Psoas muscle (tissue), 8 donors: Measurements from ENCODE around the gene ARHGAP40. TPM values are rescaled to one million over a fixed set of nuclear protein-coding genes. Genes with fewer than 3 reads are reported as not detected.

Experiments used
- ATAC-seq, 4 donors: fragments of 200-7000 bp; cut with Tn5 transposase; one replicate each; pipeline ENCODE4 v1.9.1; 2020; ENCODE audit warnings: moderate library complexity in 3 of 4, mild to moderate bottlenecking in 2 of 4
- DNase-seq, 2 donors: peaks; one replicate each; pipeline ENCODE4 v3.0.0-alpha.2; 2020
- H3K27ac ChIP-seq: fragments of 200-600 bp; one replicate; pipeline ENCODE4 v1.8.0; 2022
- H3K27me3 ChIP-seq, 3 donors: fragments of 200-600 bp in 1 of 3; one replicate each; pipeline versions ENCODE4 v1.6.1 to v1.8.0; 2013 to 2022; ENCODE audit warnings: low read length in 2 of 3, mild to moderate bottlenecking in 2 of 3, moderate library complexity in 1 of 3; ENCODE audit not compliant: insufficient read depth in 3 of 3
- H3K36me3 ChIP-seq, 2 donors: fragments of 200-600 bp in 1 of 2; one replicate each; pipeline versions ENCODE4 v1.6.1 to v1.8.0; 2013 to 2022; ENCODE audit warnings: low read depth in 1 of 2, mild to moderate bottlenecking in 1 of 2, moderate library complexity in 1 of 2; ENCODE audit not compliant: insufficient read depth in 1 of 2
- H3K4me1 ChIP-seq: fragments of 200-600 bp; one replicate; pipeline ENCODE4 v1.8.0; 2022
- H3K4me3 ChIP-seq: fragments of 200-600 bp; one replicate; pipeline ENCODE4 v1.8.0; 2022; ENCODE audit warnings: mild to moderate bottlenecking
- H3K9me3 ChIP-seq: fragments of 200-600 bp; one replicate; pipeline ENCODE4 v1.8.0; 2022
- CTCF ChIP-seq: fragments of 200-600 bp; IDR thresholded peaks from one replicate; pipeline ENCODE4 v1.8.0; 2022; ENCODE audit warnings: antibody characterized with exemption
- WGBS, 3 donors: extraction: QIAGEN DNeasy Blood & Tissue Kit; methylation state at CpG; one replicate each; pipeline versions ENCODE4 v1.1.6 to v1.1.7; 2013; 5-methylcytosine and 5-hydroxymethylcytosine counted together
- intact Hi-C, 2 donors: fragments of 100-400 bp; cut with DNase I; formaldehyde crosslinking; loops; one replicate each; pipeline versions ENCODE4 v1.11.0 to v1.14.2; 2022
- polyA plus RNA-seq, 3 donors: library from polyadenylated mRNA; stranded (reverse); fragments of 200-250 nt; gene quantifications; one replicate each; pipeline ENCODE4 v1.2.3, GENCODE V29; 2013
- total RNA-seq, 4 donors: library from RNA; stranded (reverse); fragmentation: NEBNext Ultra II Directional in 2 of 4; extraction: Animal tissue kit (Norgen Biotek cat#: 25700) in 2 of 4; gene quantifications; one replicate each; pipeline versions ENCODE4 v1.2.1 to v1.2.4, GENCODE V29; 2021 to 2023
- donor health status: healthy with polysubstance abuse.
- donor health status: DM: no; HTN: no; CAD: no; lungs with moderate emphysema.
- donor health status: Bipolar disorder and iron deficiency.
- donor health status: healthy.
- donor health status: DM: yes; HTN: yes; CAD: no.
- donor health status: DM: no; HTN: no; CAD: no.
- donor health status: DM: no; HTN: no; CAD: no.
- donor health status: DM: yes; HTN: yes; CAD: no.

Gene ARHGAP40
- total and polyA plus RNA-seq, 7 donors = 0.03 to 0.04 TPM; not detected in 5

GRCh38 chr20:38672504-38672903 is 70.9 kb downstream of the ARHGAP40 start:
- no peaks in the 10 kb centered on the region for H3K36me3 ChIP-seq
- DNase-seq = no peak
- no peak for ATAC-seq
- H3K4me3 ChIP-seq = no peak overlapping the region
- H3K27ac ChIP-seq = no peak overlapping the region
- peaks cover 4% of the 10 kb centered on the region for H3K4me1 ChIP-seq
- no peaks in the 10 kb centered on the region for H3K9me3 ChIP-seq
- WGBS, 3 donors = 75 to 82% (median 81%) methylated on average over 3 of the region's 3 CpGs
- intact Hi-C loops = no loop called here
- TF ChIP-seq CTCF = no peak
- peaks cover 3 to 75% (median 17%) of the 10 kb centered on the region in 3 donors for H3K27me3 ChIP-seq

- 22 to 29% (median 28%) methylated on average over 5 of the region's 5 CpGs for WGBS, 3 donors
- no peak for TF ChIP-seq CTCF
- Histone ChIP-seq H3K27ac (no peak overlapping the region), H3K9me3 (no peaks in the 10 kb centered on the region), H3K4me3 (no peak overlapping the region), H3K4me1 (peaks cover 4% of the 10 kb centered on the region), H3K27me3 (peaks cover 3 to 69% (median 16%) of the 10 kb centered on the region in 3 donors), H3K36me3 (no peaks in the 10 kb centered on the region)
- no peak for DNase-seq
- intact Hi-C loops = no loop called here
- ATAC-seq = no peak
Measured at GRCh38 chr20:38673261-38673660, 71.7 kb downstream of the ARHGAP40 start.

- WGBS, 3 donors = 1 to 2% (median 1%) methylated on average over 13 of the region's 13 CpGs
- intact Hi-C loops = no loop called here
- H3K4me1 ChIP-seq = peaks cover 4% of the 10 kb centered on the region
- ATAC-seq = no peak
- TF ChIP-seq CTCF = no peak
- peak overlapping the region; percentile 59 for H3K4me3 ChIP-seq
- no peaks in the 10 kb centered on the region for H3K36me3 ChIP-seq
- peaks cover 3 to 69% (median 16%) of the 10 kb centered on the region in 3 donors for H3K27me3 ChIP-seq
- H3K27ac ChIP-seq = no peak overlapping the region
- no peaks in the 10 kb centered on the region for H3K9me3 ChIP-seq
- no peak for DNase-seq
Measured at GRCh38 chr20:38673725-38674091, 72.1 kb downstream of the ARHGAP40 start.

- Histone ChIP-seq H3K36me3 (no peaks in the 10 kb centered on the region), H3K27me3 (peaks cover 3 to 69% (median 16%) of the 10 kb centered on the region in 3 donors), H3K27ac (no peak overlapping the region), H3K4me3 (peak overlapping the region; percentile 59), H3K4me1 (peaks cover 4% of the 10 kb centered on the region), H3K9me3 (no peaks in the 10 kb centered on the region)
- ATAC-seq (peak in 3 of 4 donors; percentile 59 to 65 (median 63)), DNase-seq (peak in 1 of 2 donors; percentile 26)
- intact Hi-C loops = no loop called here
- 2 to 4% (median 3%) methylated on average over 47 to 75 of the region's 75 CpGs for WGBS, 3 donors
- TF ChIP-seq CTCF = no peak
Measured at GRCh38 chr20:38674092-38674764, 72.6 kb downstream of the ARHGAP40 start.

- intact Hi-C loops = no loop called here
- H3K27ac ChIP-seq = no peak overlapping the region
- H3K27me3 ChIP-seq = peaks cover 3 to 63% (median 16%) of the 10 kb centered on the region in 3 donors
- DNase-seq (no peak), ATAC-seq (no peak)
- TF ChIP-seq CTCF = no peak
- WGBS, 3 donors = 24 to 27% (median 26%) methylated on average over 13 of the region's 13 CpGs
- no peak overlapping the region for H3K4me3 ChIP-seq
- H3K4me1 ChIP-seq = peaks cover 4% of the 10 kb centered on the region
- no peaks in the 10 kb centered on the region for H3K9me3 ChIP-seq
- no peaks in the 10 kb centered on the region for H3K36me3 ChIP-seq
Measured at GRCh38 chr20:38674765-38675133, 73.1 kb downstream of the ARHGAP40 start.
